SK-N-SH (cell line): Measurements from ENCODE around the gene CATSPERE. TPM values are rescaled to one million over a fixed set of nuclear protein-coding genes. Genes with fewer than 3 reads are reported as not detected.

Experiments used
- CTCF ChIA-PET: fragments of 300-600, 350-600 bp; formaldehyde crosslinking; extraction: SDS; loops from one replicate; lab custom pipeline; 2021; lab: Yijun Ruan, JAX
- POLR2A ChIA-PET: fragments of 350-600 bp; sonication (Branson Sonifier 250); formaldehyde crosslinking; extraction: SDS; loops from one replicate; lab custom pipeline; 2020; ENCODE audit warnings: antibody characterized with exemption, inconsistent platforms; lab: Yijun Ruan, JAX
- DNase-seq: peaks from one replicate; pipeline ENCODE4 v3.0.0; 2012
- H2AFZ ChIP-seq: fragments of 200-600 bp; sonication (generic); 2 replicates; pipeline ENCODE4 v1.8.1; 2016; ENCODE audit warnings: antibody characterized with exemption, mild to moderate bottlenecking, low read depth
- H3F3A ChIP-seq: fragments of 200-600 bp; sonication (generic); replicated peaks from 2 replicates; pipeline ENCODE3; 2016; ENCODE audit warnings: antibody characterized with exemption, mild to moderate bottlenecking; ENCODE audit not compliant: insufficient read depth
- H3K27ac ChIP-seq, 2 experiments: fragments of 200-500 bp in 1 of 2; fragments of 200-600 bp in 1 of 2; sonication (Bioruptor generic) in 1 of 2; sonication (generic), shearing (Covaris generic) in 1 of 2; 2 replicates each; pipeline versions ENCODE4 v1.5.1 to v1.6.1; 2014 to 2016; ENCODE audit warnings: low read depth in 2 of 2, inconsistent platforms in 1 of 2, low read length in 1 of 2, mild to moderate bottlenecking in 1 of 2, mixed read lengths in 1 of 2
- H3K27me3 ChIP-seq: fragments of 200-600 bp; sonication (generic), shearing (Covaris generic); 2 replicates; pipeline ENCODE4 v1.6.1; 2016; ENCODE audit warnings: mixed run types; ENCODE audit not compliant: insufficient read depth
- H3K36me3 ChIP-seq, 2 experiments: fragments of 200-500 bp in 1 of 2; fragments of 200-600 bp in 1 of 2; sonication (Bioruptor generic) in 1 of 2; sonication (generic) in 1 of 2; replicated peaks in 1 of 2; 2 replicates each; pipeline versions ENCODE3 to v1.5.1; 2014 to 2016; ENCODE audit warnings: low read length in 1 of 2, mild to moderate bottlenecking in 1 of 2; ENCODE audit not compliant: insufficient read depth in 2 of 2, control insufficient read depth in 1 of 2
- H3K4me1 ChIP-seq, 2 experiments: fragments of 200-500 bp in 1 of 2; fragments of 200-600 bp in 1 of 2; sonication (Bioruptor generic) in 1 of 2; sonication (generic), shearing (Covaris generic) in 1 of 2; 2 replicates each; pipeline versions ENCODE4 v1.5.1 to v1.6.1; 2014 to 2016; ENCODE audit warnings: low read depth in 1 of 2, low read length in 1 of 2, mixed run types in 1 of 2; ENCODE audit not compliant: insufficient read depth in 2 of 2, control insufficient read depth in 1 of 2
- H3K4me2 ChIP-seq: fragments of 200-600 bp; sonication (generic), shearing (Covaris generic); 2 replicates; pipeline ENCODE4 v1.6.1; 2017; ENCODE audit warnings: mixed run types
- H3K4me3 ChIP-seq, 2 experiments: fragments of 200-500 bp in 1 of 2; fragments of 200-600 bp in 1 of 2; sonication (Bioruptor generic) in 1 of 2; sonication (generic), shearing (Covaris generic) in 1 of 2; 2 replicates each; pipeline versions ENCODE4 v1.5.1 to v1.8.1; 2014 to 2016; ENCODE audit warnings: low read depth in 2 of 2, inconsistent platforms in 1 of 2, low read length in 1 of 2, mild to moderate bottlenecking in 1 of 2, mixed read lengths in 1 of 2, moderate library complexity in 1 of 2
- H3K79me2 ChIP-seq: fragments of 200-600 bp; sonication (generic); 2 replicates; pipeline ENCODE4 v1.8.1; 2017; ENCODE audit warnings: mild to moderate bottlenecking; ENCODE audit not compliant: insufficient read depth
- H3K9ac ChIP-seq: fragments of 200-600 bp; sonication (generic); 2 replicates; pipeline ENCODE4 v1.6.1; 2017; ENCODE audit warnings: mixed run types
- H3K9me2 ChIP-seq: fragments of 200-600 bp; sonication (generic); 2 replicates; pipeline ENCODE4 v1.6.1; 2017; ENCODE audit warnings: mixed run types
- H3K9me3 ChIP-seq: fragments of 200-600 bp; sonication (generic); 2 replicates; pipeline ENCODE4 v1.6.1; 2017; ENCODE audit warnings: mixed run types, mild to moderate bottlenecking, moderate library complexity
- H4K20me1 ChIP-seq: fragments of 200-600 bp; sonication (generic); 2 replicates; pipeline ENCODE4 v1.6.1; 2017; ENCODE audit warnings: mild to moderate bottlenecking, mixed run types; ENCODE audit not compliant: insufficient read depth
- CHD2 ChIP-seq: fragments of 150-350 bp; IDR thresholded peaks from 2 replicates; pipeline ENCODE4 v1.6.1; 2018; ENCODE audit warnings: low read length; ENCODE audit not compliant: partially characterized antibody
- ELF1 ChIP-seq: IDR thresholded peaks from 2 replicates; pipeline ENCODE4 v1.4.0; 2012
- FOXM1 ChIP-seq: IDR thresholded peaks from 2 replicates; pipeline ENCODE4 v1.4.0; 2012; ENCODE audit warnings: low read depth, mild to moderate bottlenecking
- NFIC ChIP-seq: IDR thresholded peaks from 2 replicates; pipeline ENCODE4 v1.4.0; 2012; ENCODE audit warnings: borderline replicate concordance
- NRF1 ChIP-seq: IDR thresholded peaks from 2 replicates; pipeline ENCODE4 v1.6.1; 2012; ENCODE audit warnings: low read depth, mild to moderate bottlenecking, low read length
- RAD21 ChIP-seq: IDR thresholded peaks from 2 replicates; pipeline ENCODE4 v1.6.1; 2012; ENCODE audit warnings: mild to moderate bottlenecking, low read length
- SIN3A ChIP-seq: IDR thresholded peaks from 2 replicates; pipeline ENCODE4 v1.6.1; 2012; ENCODE audit warnings: low read depth, mild to moderate bottlenecking, low read length, moderate library complexity, borderline replicate concordance
- SMC3 ChIP-seq: IDR thresholded peaks from 2 replicates; pipeline ENCODE4 v1.6.1; 2012; ENCODE audit warnings: low read depth, low read length, improper control_type of control experiment
- YY1 ChIP-seq: IDR thresholded peaks from 2 replicates; pipeline ENCODE4 v1.4.0; 2012; ENCODE audit warnings: low read depth, mild to moderate bottlenecking
- WGBS: methylation state at CpG from one replicate; pipeline ENCODE4 v1.1.6; 2017; ENCODE audit warnings: low lambda C conversion rate; 5-methylcytosine and 5-hydroxymethylcytosine counted together
- polyA plus RNA-seq, 3 experiments: library from polyadenylated mRNA; depleted of rRNA; stranded (reverse); fragments of >200 nt; gene quantifications; 2 replicates each; pipeline ENCODE4 v1.2.3, GENCODE V29; 2012
- TF ChIP-seq, protein P1 (sequence below): fragments of 150-350 bp; IDR thresholded peaks from 2 replicates; pipeline ENCODE4 v1.6.1; 2016; ENCODE audit warnings: mild to moderate bottlenecking, low read depth, low read length
- TF ChIP-seq, protein P2 (sequence below): IDR thresholded peaks from 2 replicates; pipeline ENCODE4 v1.6.1; 2012; ENCODE audit warnings: mild to moderate bottlenecking, low read depth, low read length, moderate library complexity
- TF ChIP-seq, protein P3 (sequence below): fragments of 150-350 bp; IDR thresholded peaks from 2 replicates; pipeline ENCODE4 v1.6.1; 2017; ENCODE audit warnings: antibody characterized with exemption, low read length, low read depth, borderline replicate concordance
- TF ChIP-seq, protein P4 (sequence below): IDR thresholded peaks from 2 replicates; pipeline ENCODE4 v1.4.0; 2012; ENCODE audit warnings: low read depth
- TF ChIP-seq, protein P5 (sequence below): IDR thresholded peaks from 2 replicates; pipeline ENCODE4 v1.4.0; 2012; ENCODE audit warnings: low read depth, borderline replicate concordance
- TF ChIP-seq, protein P6 (sequence below): fragments of 200-600 bp; sonication (generic); IDR thresholded peaks from 2 replicates; pipeline ENCODE4 v1.6.1; 2017; ENCODE audit warnings: antibody characterized with exemption, mild to moderate bottlenecking, moderate library complexity

CATSPERE gene
- polyA plus RNA-seq, 1 of the 3 experiments (the other 2 are of a cell fraction): 0.30 TPM

DNA sequence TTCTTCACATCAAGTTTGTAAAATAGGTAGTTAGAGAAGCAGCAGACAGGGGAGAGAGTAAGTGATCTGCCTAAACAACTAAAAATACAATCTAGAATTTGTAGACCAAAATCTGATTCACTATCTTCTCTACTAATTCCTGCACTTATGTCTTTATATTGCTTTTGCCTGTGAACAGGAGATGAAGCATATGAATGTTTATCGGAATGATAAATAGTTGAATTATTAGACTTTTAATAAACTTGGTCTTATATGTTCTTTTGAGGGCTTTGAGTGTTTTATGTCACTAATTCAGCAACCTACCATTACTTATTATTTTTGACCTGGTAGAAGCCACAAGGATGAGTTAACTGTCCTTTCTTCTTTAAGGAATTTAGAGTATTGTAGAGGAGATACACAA is 194.1 kb downstream of the CATSPERE start:
- Histone ChIP-seq H3K27me3 (no peaks in the 10 kb centered on the region), H3K4me1 (peaks cover 16 to 20% of the 10 kb centered on the region in 2 experiments; a peak in 3 of 4 replicates), H3K79me2 (peaks cover 70% of the 10 kb centered on the region), H3F3A (no peaks in the 10 kb centered on the region), H3K4me3 (peak overlapping the region in 1 of 2 experiments; percentile 99; a peak in 2 of 4 replicates), H3K9me2 (no peaks in the 10 kb centered on the region), H3K36me3 (peaks cover 19 to 21% of the 10 kb centered on the region in 2 experiments), H3K27ac (no peak overlapping the region), H3K9me3 (no peaks in the 10 kb centered on the region), H3K4me2 (peak overlapping the region; percentile 84), H4K20me1 (peaks cover 19% of the 10 kb centered on the region; the same call in 1 of the 2 replicates), H2AFZ (no peak overlapping the region), H3K9ac (no peak overlapping the region)
- ChIA-PET POLR2A (no interaction called here), CTCF (no interaction called here)
- WGBS: 100% methylated on average over 1 of the region's 1 CpG
- TF ChIP-seq NFIC: no peak
- TF ChIP-seq NRF1: no peak
- TF ChIP-seq, protein P1, sequence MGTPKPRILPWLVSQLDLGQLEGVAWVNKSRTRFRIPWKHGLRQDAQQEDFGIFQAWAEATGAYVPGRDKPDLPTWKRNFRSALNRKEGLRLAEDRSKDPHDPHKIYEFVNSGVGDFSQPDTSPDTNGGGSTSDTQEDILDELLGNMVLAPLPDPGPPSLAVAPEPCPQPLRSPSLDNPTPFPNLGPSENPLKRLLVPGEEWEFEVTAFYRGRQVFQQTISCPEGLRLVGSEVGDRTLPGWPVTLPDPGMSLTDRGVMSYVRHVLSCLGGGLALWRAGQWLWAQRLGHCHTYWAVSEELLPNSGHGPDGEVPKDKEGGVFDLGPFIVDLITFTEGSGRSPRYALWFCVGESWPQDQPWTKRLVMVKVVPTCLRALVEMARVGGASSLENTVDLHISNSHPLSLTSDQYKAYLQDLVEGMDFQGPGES: no peak
- TF ChIP-seq RAD21: no peak
- no peak for TF ChIP-seq SMC3
- TF ChIP-seq, protein P2, sequence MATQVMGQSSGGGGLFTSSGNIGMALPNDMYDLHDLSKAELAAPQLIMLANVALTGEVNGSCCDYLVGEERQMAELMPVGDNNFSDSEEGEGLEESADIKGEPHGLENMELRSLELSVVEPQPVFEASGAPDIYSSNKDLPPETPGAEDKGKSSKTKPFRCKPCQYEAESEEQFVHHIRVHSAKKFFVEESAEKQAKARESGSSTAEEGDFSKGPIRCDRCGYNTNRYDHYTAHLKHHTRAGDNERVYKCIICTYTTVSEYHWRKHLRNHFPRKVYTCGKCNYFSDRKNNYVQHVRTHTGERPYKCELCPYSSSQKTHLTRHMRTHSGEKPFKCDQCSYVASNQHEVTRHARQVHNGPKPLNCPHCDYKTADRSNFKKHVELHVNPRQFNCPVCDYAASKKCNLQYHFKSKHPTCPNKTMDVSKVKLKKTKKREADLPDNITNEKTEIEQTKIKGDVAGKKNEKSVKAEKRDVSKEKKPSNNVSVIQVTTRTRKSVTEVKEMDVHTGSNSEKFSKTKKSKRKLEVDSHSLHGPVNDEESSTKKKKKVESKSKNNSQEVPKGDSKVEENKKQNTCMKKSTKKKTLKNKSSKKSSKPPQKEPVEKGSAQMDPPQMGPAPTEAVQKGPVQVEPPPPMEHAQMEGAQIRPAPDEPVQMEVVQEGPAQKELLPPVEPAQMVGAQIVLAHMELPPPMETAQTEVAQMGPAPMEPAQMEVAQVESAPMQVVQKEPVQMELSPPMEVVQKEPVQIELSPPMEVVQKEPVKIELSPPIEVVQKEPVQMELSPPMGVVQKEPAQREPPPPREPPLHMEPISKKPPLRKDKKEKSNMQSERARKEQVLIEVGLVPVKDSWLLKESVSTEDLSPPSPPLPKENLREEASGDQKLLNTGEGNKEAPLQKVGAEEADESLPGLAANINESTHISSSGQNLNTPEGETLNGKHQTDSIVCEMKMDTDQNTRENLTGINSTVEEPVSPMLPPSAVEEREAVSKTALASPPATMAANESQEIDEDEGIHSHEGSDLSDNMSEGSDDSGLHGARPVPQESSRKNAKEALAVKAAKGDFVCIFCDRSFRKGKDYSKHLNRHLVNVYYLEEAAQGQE: no peak
- DNase-seq: no peak

DNA sequence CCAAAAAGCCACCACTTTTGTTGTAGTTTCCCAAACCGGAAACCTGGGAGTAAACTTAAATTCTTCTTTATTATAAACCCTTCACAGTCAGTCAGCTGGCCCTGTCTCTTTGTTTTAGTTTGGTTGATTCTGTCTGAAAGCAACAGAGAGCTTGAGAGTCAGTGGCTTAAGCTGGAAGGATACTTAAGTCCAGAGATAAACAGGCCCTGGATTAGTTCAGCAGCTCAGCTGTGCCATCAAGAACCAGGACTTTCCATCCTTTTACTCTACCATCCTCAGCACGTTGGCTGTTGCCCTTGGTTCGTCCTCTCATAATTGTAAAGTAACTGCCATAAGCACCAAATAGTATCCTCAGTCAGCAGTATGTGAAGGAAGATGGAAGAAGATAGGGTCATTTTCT is 196.3 kb downstream of the CATSPERE start:
- Histone ChIP-seq H3K4me3 (no peak overlapping the region), H3K9me2 (no peaks in the 10 kb centered on the region), H3K4me1 (peaks cover 15 to 16% of the 10 kb centered on the region in 2 experiments; a peak in 3 of 4 replicates), H3K9me3 (no peaks in the 10 kb centered on the region), H3K27me3 (no peaks in the 10 kb centered on the region), H3K9ac (no peak overlapping the region), H3F3A (no peaks in the 10 kb centered on the region), H2AFZ (no peak overlapping the region), H4K20me1 (peaks cover 19% of the 10 kb centered on the region; the same call in 1 of the 2 replicates), H3K27ac (no peak overlapping the region), H3K4me2 (no peak overlapping the region), H3K79me2 (peaks cover 92% of the 10 kb centered on the region), H3K36me3 (peaks cover 19 to 31% of the 10 kb centered on the region in 2 experiments)
- POLR2A ChIA-PET: no interaction called here
- CTCF ChIA-PET: no interaction called here
- WGBS: 95% methylated on average over 3 of the region's 3 CpGs
- DNase-seq: no peak
- TF ChIP-seq YY1: no peak
- no peak for TF ChIP-seq RAD21
- no peak for TF ChIP-seq FOXM1
- TF ChIP-seq, protein P3, sequence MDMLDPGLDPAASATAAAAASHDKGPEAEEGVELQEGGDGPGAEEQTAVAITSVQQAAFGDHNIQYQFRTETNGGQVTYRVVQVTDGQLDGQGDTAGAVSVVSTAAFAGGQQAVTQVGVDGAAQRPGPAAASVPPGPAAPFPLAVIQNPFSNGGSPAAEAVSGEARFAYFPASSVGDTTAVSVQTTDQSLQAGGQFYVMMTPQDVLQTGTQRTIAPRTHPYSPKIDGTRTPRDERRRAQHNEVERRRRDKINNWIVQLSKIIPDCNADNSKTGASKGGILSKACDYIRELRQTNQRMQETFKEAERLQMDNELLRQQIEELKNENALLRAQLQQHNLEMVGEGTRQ: no peak
- TF ChIP-seq, protein P4, sequence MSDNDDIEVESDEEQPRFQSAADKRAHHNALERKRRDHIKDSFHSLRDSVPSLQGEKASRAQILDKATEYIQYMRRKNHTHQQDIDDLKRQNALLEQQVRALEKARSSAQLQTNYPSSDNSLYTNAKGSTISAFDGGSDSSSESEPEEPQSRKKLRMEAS: no peak
- TF ChIP-seq SIN3A: no peak
- TF ChIP-seq CHD2: no peak
- TF ChIP-seq, protein P5, sequence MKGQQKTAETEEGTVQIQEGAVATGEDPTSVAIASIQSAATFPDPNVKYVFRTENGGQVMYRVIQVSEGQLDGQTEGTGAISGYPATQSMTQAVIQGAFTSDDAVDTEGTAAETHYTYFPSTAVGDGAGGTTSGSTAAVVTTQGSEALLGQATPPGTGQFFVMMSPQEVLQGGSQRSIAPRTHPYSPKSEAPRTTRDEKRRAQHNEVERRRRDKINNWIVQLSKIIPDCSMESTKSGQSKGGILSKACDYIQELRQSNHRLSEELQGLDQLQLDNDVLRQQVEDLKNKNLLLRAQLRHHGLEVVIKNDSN: no peak
- TF ChIP-seq ELF1: no peak
- TF ChIP-seq, protein P6, sequence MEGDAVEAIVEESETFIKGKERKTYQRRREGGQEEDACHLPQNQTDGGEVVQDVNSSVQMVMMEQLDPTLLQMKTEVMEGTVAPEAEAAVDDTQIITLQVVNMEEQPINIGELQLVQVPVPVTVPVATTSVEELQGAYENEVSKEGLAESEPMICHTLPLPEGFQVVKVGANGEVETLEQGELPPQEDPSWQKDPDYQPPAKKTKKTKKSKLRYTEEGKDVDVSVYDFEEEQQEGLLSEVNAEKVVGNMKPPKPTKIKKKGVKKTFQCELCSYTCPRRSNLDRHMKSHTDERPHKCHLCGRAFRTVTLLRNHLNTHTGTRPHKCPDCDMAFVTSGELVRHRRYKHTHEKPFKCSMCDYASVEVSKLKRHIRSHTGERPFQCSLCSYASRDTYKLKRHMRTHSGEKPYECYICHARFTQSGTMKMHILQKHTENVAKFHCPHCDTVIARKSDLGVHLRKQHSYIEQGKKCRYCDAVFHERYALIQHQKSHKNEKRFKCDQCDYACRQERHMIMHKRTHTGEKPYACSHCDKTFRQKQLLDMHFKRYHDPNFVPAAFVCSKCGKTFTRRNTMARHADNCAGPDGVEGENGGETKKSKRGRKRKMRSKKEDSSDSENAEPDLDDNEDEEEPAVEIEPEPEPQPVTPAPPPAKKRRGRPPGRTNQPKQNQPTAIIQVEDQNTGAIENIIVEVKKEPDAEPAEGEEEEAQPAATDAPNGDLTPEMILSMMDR: no peak
- TF ChIP-seq, protein P2: no peak
